OCI-LY1 (cell line): ENCODE results near the gene DBI.
"Not testable (repeated sequence)": the region's sequence is repeated elsewhere in the genome, so short reads cannot be mapped to it uniquely, and the experiment has no call there.

Source experiments
- H2AFZ ChIP-seq: fragments of 200-600 bp; sonication (generic), shearing (Covaris generic); 2 replicates; pipeline ENCODE4 v1.6.0; 2014; ENCODE audit warnings: antibody characterized with exemption, mild to moderate bottlenecking, low read length
- H3F3A ChIP-seq: fragments of 200-600 bp; sonication (generic), shearing (Covaris generic); 2 replicates; pipeline ENCODE4 v1.6.0; 2014; ENCODE audit warnings: mild to moderate bottlenecking, antibody characterized with exemption, low read length, moderate library complexity; ENCODE audit not compliant: insufficient read depth
- H3K27ac ChIP-seq: fragments of 200-600 bp; sonication (generic); 2 replicates; pipeline ENCODE4 v1.5.1; 2014; ENCODE audit warnings: low read length, mixed run types, mild to moderate bottlenecking, low read depth; ENCODE audit not compliant: poor library complexity, severe bottlenecking
- H3K27me3 ChIP-seq: fragments of 200-600 bp; sonication (generic); 2 replicates; pipeline ENCODE4 v1.6.0; 2014; ENCODE audit warnings: antibody characterized with exemption, mild to moderate bottlenecking, low read length, moderate library complexity; ENCODE audit not compliant: insufficient read depth
- H3K36me3 ChIP-seq: fragments of 200-600 bp; sonication (generic); 2 replicates; pipeline ENCODE4 v1.6.1; 2014; ENCODE audit warnings: mild to moderate bottlenecking, antibody characterized with exemption, low read length, moderate library complexity, mixed read lengths; ENCODE audit not compliant: insufficient read depth
- H3K4me1 ChIP-seq: fragments of 200-600 bp; sonication (generic); 2 replicates; pipeline ENCODE4 v1.5.1; 2014; ENCODE audit warnings: mild to moderate bottlenecking, low read length, moderate library complexity; ENCODE audit not compliant: insufficient read depth, severe bottlenecking
- H3K4me2 ChIP-seq: fragments of 200-600 bp; sonication (generic), shearing (Covaris generic); 2 replicates; pipeline ENCODE4 v1.6.1; 2014; ENCODE audit warnings: low read length
- H3K4me3 ChIP-seq: fragments of 200-600 bp; sonication (generic); 2 replicates; pipeline ENCODE4 v1.5.1; 2014; ENCODE audit warnings: low read length, low read depth, mild to moderate bottlenecking, mixed read lengths; ENCODE audit not compliant: poor library complexity, severe bottlenecking
- H3K79me2 ChIP-seq: fragments of 200-600 bp; shearing (Covaris generic); 2 replicates; pipeline ENCODE4 v1.6.1; 2016; ENCODE audit warnings: mixed run types, low read length, mixed read lengths; ENCODE audit not compliant: insufficient read depth
- H3K9ac ChIP-seq: fragments of 200-600 bp; sonication (generic), shearing (Covaris generic); 2 replicates; pipeline ENCODE4 v1.6.1; 2014; ENCODE audit warnings: mild to moderate bottlenecking, low read length, mixed read lengths
- H3K9me2 ChIP-seq: fragments of 200-600 bp; sonication (generic), shearing (Covaris generic); 2 replicates; pipeline ENCODE4 v1.6.1; 2014; ENCODE audit warnings: low read depth, mild to moderate bottlenecking, low read length, mixed read lengths
- H3K9me3 ChIP-seq: fragments of 200-600 bp; shearing (Covaris generic); 2 replicates; pipeline ENCODE4 v1.6.1; 2014; ENCODE audit warnings: low read length, mixed read lengths
- H4K20me1 ChIP-seq: fragments of 200-600 bp; sonication (generic), shearing (Covaris generic); 2 replicates; pipeline ENCODE4 v1.6.0; 2016; ENCODE audit warnings: mild to moderate bottlenecking, low read length; ENCODE audit not compliant: insufficient read depth
- EZH2 ChIP-seq: fragments of 200-600 bp; sonication (generic), shearing (Covaris generic); IDR thresholded peaks from 2 replicates; pipeline ENCODE4 v1.8.0; 2017; ENCODE audit warnings: borderline replicate concordance, mixed run types, mild to moderate bottlenecking, antibody characterized with exemption, low read length, moderate library complexity, mixed read lengths
- TF ChIP-seq, protein P1 (sequence below): fragments of 200-600 bp; sonication (generic), shearing (Covaris generic); IDR thresholded peaks from 2 replicates; pipeline ENCODE4 v1.5.1; 2017; ENCODE audit warnings: mild to moderate bottlenecking, antibody characterized with exemption, low read length, moderate library complexity, mixed read lengths

The DBI gene

DNA sequence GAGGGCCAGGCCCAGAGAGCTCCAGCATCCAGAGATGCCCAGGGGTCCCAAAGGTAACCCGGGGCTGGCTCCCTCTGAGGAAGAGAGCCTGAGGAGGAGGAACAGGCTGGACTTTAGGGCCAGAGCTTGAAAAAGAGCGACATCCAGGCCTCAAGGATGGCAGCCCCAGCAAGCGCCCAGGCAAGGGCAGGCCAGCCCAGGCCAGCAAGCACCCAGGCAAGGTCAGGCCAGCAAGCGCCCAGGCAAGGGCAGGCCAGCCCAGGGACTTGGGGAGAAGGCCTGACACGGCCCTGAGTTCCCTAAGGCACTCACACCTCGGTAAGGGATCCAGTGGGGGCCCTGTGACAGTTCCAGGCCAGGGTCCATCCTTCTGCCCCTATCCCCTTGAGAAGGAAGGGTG lies 30.4 kb downstream of the DBI start:
- no peak for TF ChIP-seq EZH2
- TF ChIP-seq, protein P1, sequence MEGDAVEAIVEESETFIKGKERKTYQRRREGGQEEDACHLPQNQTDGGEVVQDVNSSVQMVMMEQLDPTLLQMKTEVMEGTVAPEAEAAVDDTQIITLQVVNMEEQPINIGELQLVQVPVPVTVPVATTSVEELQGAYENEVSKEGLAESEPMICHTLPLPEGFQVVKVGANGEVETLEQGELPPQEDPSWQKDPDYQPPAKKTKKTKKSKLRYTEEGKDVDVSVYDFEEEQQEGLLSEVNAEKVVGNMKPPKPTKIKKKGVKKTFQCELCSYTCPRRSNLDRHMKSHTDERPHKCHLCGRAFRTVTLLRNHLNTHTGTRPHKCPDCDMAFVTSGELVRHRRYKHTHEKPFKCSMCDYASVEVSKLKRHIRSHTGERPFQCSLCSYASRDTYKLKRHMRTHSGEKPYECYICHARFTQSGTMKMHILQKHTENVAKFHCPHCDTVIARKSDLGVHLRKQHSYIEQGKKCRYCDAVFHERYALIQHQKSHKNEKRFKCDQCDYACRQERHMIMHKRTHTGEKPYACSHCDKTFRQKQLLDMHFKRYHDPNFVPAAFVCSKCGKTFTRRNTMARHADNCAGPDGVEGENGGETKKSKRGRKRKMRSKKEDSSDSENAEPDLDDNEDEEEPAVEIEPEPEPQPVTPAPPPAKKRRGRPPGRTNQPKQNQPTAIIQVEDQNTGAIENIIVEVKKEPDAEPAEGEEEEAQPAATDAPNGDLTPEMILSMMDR, result no peak

GRCh38 chr2:119402106-119402505 lies 35.3 kb downstream of the DBI start:
- Histone ChIP-seq H3K4me1 (no peaks in the 10 kb centered on the region), H3K36me3 (no peaks in the 10 kb centered on the region), H2AFZ (no peak overlapping the region), H3F3A (no peaks in the 10 kb centered on the region), H3K4me3 (no peak overlapping the region), H3K9me3 (no peaks in the 10 kb centered on the region), H3K27me3 (no peaks in the 10 kb centered on the region), H3K27ac (no peak overlapping the region), H4K20me1 (no peaks in the 10 kb centered on the region), H3K9me2 (no peaks in the 10 kb centered on the region), H3K4me2 (no peak overlapping the region), H3K79me2 (no peaks in the 10 kb centered on the region), H3K9ac (no peak overlapping the region)
- TF ChIP-seq, protein P1, result no peak

More for the DNA sequence above, 30.4 kb downstream of the DBI start:
- no peaks in the 10 kb centered on the region for H3K79me2 ChIP-seq
- no peak overlapping the region for H2AFZ ChIP-seq
- no peak overlapping the region for H3K9ac ChIP-seq
- H3K36me3 ChIP-seq, result no peaks in the 10 kb centered on the region
- no peaks in the 10 kb centered on the region for H4K20me1 ChIP-seq
- no peaks in the 10 kb centered on the region for H3K27me3 ChIP-seq
- H3K4me1 ChIP-seq, result no peaks in the 10 kb centered on the region
- H3K9me3 ChIP-seq, result no peaks in the 10 kb centered on the region
- H3F3A ChIP-seq, result no peaks in the 10 kb centered on the region
- H3K4me2 ChIP-seq, result no peak overlapping the region
- H3K9me2 ChIP-seq, result no peaks in the 10 kb centered on the region
- no peak overlapping the region for H3K27ac ChIP-seq
- no peak overlapping the region for H3K4me3 ChIP-seq

DNA sequence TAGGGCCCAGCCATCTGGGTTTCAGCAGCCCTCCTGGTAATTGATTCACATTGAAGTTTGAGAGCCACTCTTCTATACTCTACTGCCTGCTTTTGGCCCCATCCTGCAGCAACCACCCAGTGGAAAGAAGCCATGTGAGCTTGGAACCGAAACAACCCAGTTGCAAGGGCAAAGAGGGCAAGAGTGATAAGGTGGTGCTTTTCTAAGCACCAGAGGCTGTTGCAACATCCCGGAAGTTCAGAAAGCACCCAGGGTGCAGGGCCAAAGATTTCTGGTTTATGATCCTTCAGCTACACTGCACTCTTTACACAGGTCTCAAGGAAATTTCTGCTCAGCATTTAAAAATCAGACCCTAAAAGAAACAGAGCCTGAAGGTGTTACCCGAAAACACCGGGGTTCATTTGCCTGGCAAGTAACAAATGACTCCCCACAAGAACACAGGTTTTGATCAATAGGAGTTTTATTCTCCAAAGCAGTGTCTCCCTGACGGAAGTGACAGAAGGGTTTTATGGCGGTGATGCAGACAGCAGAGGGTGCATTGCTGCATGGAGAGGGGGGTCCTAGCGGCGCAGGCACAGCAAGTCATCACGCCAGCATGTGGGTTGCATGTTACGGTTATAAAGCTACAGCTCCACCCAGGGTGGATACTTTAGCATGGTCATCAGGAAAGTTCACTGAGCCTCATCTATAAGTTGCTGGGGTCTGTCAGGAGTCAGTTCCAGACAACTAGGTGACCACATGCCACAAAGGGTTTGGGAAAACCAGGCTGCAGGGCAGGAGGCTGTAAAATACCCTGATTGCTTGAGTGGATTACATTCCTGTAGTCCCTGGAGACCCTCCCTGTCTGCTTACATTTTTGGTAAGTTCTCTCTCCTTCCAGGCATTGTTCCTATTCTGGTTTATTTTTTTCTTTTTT lies 36.1 kb downstream of the DBI start:
- no peak overlapping the region for H2AFZ ChIP-seq
- H3K9me2 ChIP-seq, result no peaks in the 10 kb centered on the region
- no peaks in the 10 kb centered on the region for H3K9me3 ChIP-seq
- no peaks in the 10 kb centered on the region for H3K27me3 ChIP-seq
- no peaks in the 10 kb centered on the region for H3K36me3 ChIP-seq
- no peak overlapping the region for H3K9ac ChIP-seq
- no peaks in the 10 kb centered on the region for H3F3A ChIP-seq
- H3K27ac ChIP-seq, result no peak overlapping the region
- H4K20me1 ChIP-seq, result no peaks in the 10 kb centered on the region
- H3K4me3 ChIP-seq, result no peak overlapping the region
- H3K79me2 ChIP-seq, result no peaks in the 10 kb centered on the region
- H3K4me2 ChIP-seq, result no peak overlapping the region
- no peaks in the 10 kb centered on the region for H3K4me1 ChIP-seq
- TF ChIP-seq EZH2, result no peak
- TF ChIP-seq, protein P1, result no peak

- not testable (repeated sequence) for H3K4me1 ChIP-seq, H3K36me3 ChIP-seq, H3K79me2 ChIP-seq, H3K27ac ChIP-seq, H3F3A ChIP-seq, H3K27me3 ChIP-seq, H3K4me2 ChIP-seq, H3K9me3 ChIP-seq, H3K4me3 ChIP-seq, H4K20me1 ChIP-seq, H3K9ac ChIP-seq, H3K9me2 ChIP-seq, H2AFZ ChIP-seq
Measured at GRCh38 chr2:119403618-119404017, 36.8 kb downstream of the DBI start.
